HepG2 (cell line): Measurements from ENCODE around the gene PGM3. TPM values are rescaled to one million over a fixed set of nuclear protein-coding genes. Genes with fewer than 3 reads are reported as not detected.

Experiments
- ELF1 ChIP-seq: sonication (generic); formaldehyde crosslinking; IDR thresholded peaks from 2 replicates; pipeline ENCODE4 v1.4.0; 2020; ENCODE audit warnings: missing genetic modification reagents
- ETV5 ChIP-seq: IDR thresholded peaks from 2 replicates; pipeline ENCODE4 v1.6.1; 2018; ENCODE audit warnings: missing biosample characterization, missing genetic modification reagents, inconsistent platforms, borderline replicate concordance
- FIP1L1 ChIP-seq: fragments of 200-400 bp; formaldehyde crosslinking; IDR thresholded peaks from 2 replicates; pipeline ENCODE4 v1.6.1; 2018; ENCODE audit warnings: low read depth, mild to moderate bottlenecking, low read length, moderate library complexity, borderline replicate concordance; ENCODE audit not compliant: insufficient read depth
- FOSL1 ChIP-seq: sonication (generic); formaldehyde crosslinking; IDR thresholded peaks from 2 replicates; pipeline ENCODE4 v1.9.0; 2021; ENCODE audit warnings: missing genetic modification reagents, borderline replicate concordance
- GPN1 ChIP-seq: sonication (generic); formaldehyde crosslinking; IDR thresholded peaks from 2 replicates; pipeline ENCODE4 v1.5.1; 2020; ENCODE audit warnings: missing genetic modification reagents, borderline replicate concordance
- NCOA2 ChIP-seq: sonication (generic); formaldehyde crosslinking; IDR thresholded peaks from 2 replicates; pipeline ENCODE4 v1.8.0; 2022; ENCODE audit warnings: inconsistent platforms
- NFYC ChIP-seq: IDR thresholded peaks from 2 replicates; pipeline ENCODE4 v1.6.1; 2016; ENCODE audit warnings: missing genetic modification reagents, missing compliant biosample characterization
- PRPF4 ChIP-seq: fragments of 200-400 bp; formaldehyde crosslinking; IDR thresholded peaks from 2 replicates; pipeline ENCODE4 v1.6.1; 2016; ENCODE audit warnings: low read length, low read depth; ENCODE audit not compliant: poor library complexity, severe bottlenecking
- RBM22 ChIP-seq: fragments of 200-400 bp; formaldehyde crosslinking; optimal IDR thresholded peaks from 2 replicates; pipeline ENCODE3; 2017; ENCODE audit warnings: mild to moderate bottlenecking, low read length, moderate library complexity
- RFX3 ChIP-seq: IDR thresholded peaks from 2 replicates; pipeline ENCODE4 v1.6.1; 2016; ENCODE audit warnings: missing biosample characterization, missing genetic modification reagents
- YY1 ChIP-seq: IDR thresholded peaks from 2 replicates; pipeline ENCODE4 v1.6.1; 2011; ENCODE audit warnings: low read length, low read depth, moderate library complexity, mild to moderate bottlenecking; ENCODE audit not compliant: insufficient read depth, insufficient replicate concordance
- ZNF598 ChIP-seq: sonication (generic); formaldehyde crosslinking; IDR thresholded peaks from 2 replicates; pipeline ENCODE4 v1.5.1; 2020; ENCODE audit warnings: mild to moderate bottlenecking, missing genetic modification reagents, borderline replicate concordance
- ZSCAN21 ChIP-seq: sonication (generic); formaldehyde crosslinking; IDR thresholded peaks from 2 replicates; pipeline ENCODE4 v1.8.0; 2022; ENCODE audit warnings: mild to moderate bottlenecking, missing genetic modification reagents, moderate library complexity, borderline replicate concordance
- polyA plus RNA-seq, 8 experiments: library from polyadenylated mRNA; depleted of rRNA in 3 of 8; stranded (reverse) in 7 of 8; unstranded in 1 of 8; fragments of >200 nt; fragmentation: Illumina TruSeq in 4 of 8; extraction: Trizol in 4 of 8; gene quantifications; 2 replicates each; pipeline versions ENCODE4 v1.2.1 to v1.2.3, GENCODE V29; 2011 to 2016; ENCODE audit warnings: low read depth in 4 of 8, missing spikeins in 1 of 8, mixed read lengths in 1 of 8; ENCODE audit not compliant: insufficient read depth in 1 of 8
- total RNA-seq, 5 experiments: library from RNA; depleted of rRNA; stranded (reverse); fragments of >200 nt; fragmentation: Illumina TruSeq; extraction: Trizol; gene quantifications; 2 replicates each; pipeline ENCODE4 v1.2.3, GENCODE V29; 2016; ENCODE audit warnings: low read depth in 1 of 5
- TF ChIP-seq, protein P1 (sequence below): IDR thresholded peaks from 2 replicates; pipeline ENCODE4 v1.6.1; 2016; ENCODE audit warnings: low read depth
- TF ChIP-seq, protein P2 (sequence below): sonication (generic); formaldehyde crosslinking; IDR thresholded peaks from 2 replicates; pipeline ENCODE4 v1.8.1; 2022; ENCODE audit warnings: mild to moderate bottlenecking, missing genetic modification reagents
- TF ChIP-seq, protein P3 (sequence below): sonication (generic); formaldehyde crosslinking; IDR thresholded peaks from 2 replicates; pipeline ENCODE4 v1.8.0; 2022; ENCODE audit warnings: missing genetic modification reagents, mild to moderate bottlenecking, inconsistent platforms, borderline replicate concordance
- TF ChIP-seq, protein P4 (sequence below): sonication (generic); formaldehyde crosslinking; IDR thresholded peaks from 2 replicates; pipeline ENCODE4 v1.8.0; 2022; ENCODE audit warnings: missing genetic modification reagents, mild to moderate bottlenecking, moderate library complexity, borderline replicate concordance
- TF ChIP-seq, protein P5 (sequence below): sonication (generic); formaldehyde crosslinking; IDR thresholded peaks from 2 replicates; pipeline ENCODE4 v1.4.0; 2020; ENCODE audit warnings: low read depth, mild to moderate bottlenecking, missing genetic modification reagents

PGM3 gene
- total and polyA plus RNA-seq, 2 of the 13 experiments (the other 11 are each of a cell fraction or from before 2014, with no cell fraction given) = 72.5 to 163 TPM

DNA sequence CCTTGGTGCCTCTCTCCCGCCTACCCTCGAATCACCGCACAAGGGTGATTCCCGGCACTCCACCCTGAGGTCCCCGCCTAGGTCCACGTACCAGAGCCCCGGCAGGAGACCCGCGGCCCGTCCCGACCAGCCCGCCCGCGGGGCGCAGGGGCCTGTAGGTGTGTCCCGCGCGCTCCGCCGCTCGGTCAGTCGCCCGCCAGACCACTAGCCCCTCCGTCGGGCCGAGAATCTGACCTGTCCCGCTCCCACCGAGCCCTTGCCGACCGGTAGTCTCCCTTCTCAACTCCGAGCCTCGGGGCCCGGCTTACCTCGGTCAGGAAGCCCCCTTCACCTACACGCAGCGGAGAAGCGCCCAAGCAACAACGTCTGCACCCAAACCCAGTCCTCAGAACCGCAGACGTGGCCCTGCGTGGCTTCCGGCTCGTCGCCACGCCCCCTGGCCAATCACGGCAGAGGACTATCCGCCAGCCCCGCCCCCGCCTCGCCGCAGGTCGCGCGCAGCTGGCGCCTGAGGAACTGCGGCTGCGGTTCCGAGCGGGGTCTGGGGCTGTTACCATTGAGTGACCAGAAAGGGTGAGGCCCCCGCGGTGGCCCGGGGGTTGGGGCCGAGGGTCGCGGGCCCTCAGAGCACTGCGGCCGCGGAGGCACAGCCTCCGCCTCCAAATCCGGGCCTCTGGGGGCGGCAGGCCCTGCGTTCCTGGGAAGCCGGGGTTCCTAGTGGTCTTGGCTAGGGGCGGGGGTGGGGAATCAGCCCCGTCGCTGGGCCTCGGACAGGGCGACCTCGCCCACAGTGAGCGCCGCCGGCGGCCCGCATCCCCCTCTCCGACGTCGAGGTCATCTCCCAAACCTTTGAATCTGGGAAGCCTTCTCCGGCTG, at the start of gene PGM3, which contains the start of gene RWDD2A (continued):
- TF ChIP-seq FOSL1 (CRISPR knock-in tag) (no peak), FIP1L1 (no peak; the same call in 1 of the 2 replicates), ZNF598 (CRISPR knock-in tag) (peak; percentile 50; the same call in 1 of the 2 replicates), PRPF4 (no peak), ETV5 (CRISPR knock-in tag) (peak; percentile 73; the same call in 1 of the 2 replicates), ZSCAN21 (CRISPR knock-in tag) (no peak; the same call in 1 of the 2 replicates), YY1 (no peak), ELF1 (peak; percentile 86), GPN1 (CRISPR knock-in tag) (0 out of 2 replicates have a peak, but pooled peaks have one; percentile 22), NFYC (CRISPR knock-in tag) (peak; percentile 81), NCOA2 (CRISPR knock-in tag) (peak; percentile 59; the same call in 1 of the 2 replicates), RFX3 (CRISPR knock-in tag) (no peak), RBM22 (no peak)
- TF ChIP-seq, protein P1, sequence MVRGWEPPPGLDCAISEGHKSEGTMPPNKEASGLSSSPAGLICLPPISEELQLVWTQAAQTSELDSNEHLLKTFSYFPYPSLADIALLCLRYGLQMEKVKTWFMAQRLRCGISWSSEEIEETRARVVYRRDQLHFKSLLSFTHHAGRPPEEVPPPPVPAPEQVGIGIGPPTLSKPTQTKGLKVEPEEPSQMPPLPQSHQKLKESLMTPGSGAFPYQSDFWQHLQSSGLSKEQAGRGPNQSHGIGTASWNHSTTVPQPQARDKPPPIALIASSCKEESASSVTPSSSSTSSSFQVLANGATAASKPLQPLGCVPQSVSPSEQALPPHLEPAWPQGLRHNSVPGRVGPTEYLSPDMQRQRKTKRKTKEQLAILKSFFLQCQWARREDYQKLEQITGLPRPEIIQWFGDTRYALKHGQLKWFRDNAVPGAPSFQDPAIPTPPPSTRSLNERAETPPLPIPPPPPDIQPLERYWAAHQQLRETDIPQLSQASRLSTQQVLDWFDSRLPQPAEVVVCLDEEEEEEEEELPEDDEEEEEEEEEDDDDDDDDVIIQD (CRISPR knock-in tag) = no peak
- TF ChIP-seq, protein P2, sequence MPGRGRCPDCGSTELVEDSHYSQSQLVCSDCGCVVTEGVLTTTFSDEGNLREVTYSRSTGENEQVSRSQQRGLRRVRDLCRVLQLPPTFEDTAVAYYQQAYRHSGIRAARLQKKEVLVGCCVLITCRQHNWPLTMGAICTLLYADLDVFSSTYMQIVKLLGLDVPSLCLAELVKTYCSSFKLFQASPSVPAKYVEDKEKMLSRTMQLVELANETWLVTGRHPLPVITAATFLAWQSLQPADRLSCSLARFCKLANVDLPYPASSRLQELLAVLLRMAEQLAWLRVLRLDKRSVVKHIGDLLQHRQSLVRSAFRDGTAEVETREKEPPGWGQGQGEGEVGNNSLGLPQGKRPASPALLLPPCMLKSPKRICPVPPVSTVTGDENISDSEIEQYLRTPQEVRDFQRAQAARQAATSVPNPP (CRISPR knock-in tag) = no peak
- TF ChIP-seq, protein P3, sequence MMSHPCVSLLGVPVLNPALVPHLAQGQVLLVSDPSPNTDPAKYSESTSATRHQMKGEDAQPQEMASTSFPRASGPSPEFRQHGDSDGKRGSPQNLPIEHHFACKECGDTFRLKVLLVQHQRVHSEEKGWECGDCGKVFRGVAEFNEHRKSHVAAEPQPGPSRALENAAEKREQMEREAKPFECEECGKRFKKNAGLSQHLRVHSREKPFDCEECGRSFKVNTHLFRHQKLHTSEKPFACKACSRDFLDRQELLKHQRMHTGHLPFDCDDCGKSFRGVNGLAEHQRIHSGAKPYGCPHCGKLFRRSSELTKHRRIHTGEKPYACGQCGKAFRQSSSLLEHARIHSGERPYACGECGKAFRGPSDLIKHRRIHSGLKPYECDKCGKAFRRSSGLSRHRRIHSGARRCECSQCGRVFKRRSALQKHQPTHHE (CRISPR knock-in tag) = peak; percentile 90; the same call in 1 of the 2 replicates
- TF ChIP-seq, protein P4, sequence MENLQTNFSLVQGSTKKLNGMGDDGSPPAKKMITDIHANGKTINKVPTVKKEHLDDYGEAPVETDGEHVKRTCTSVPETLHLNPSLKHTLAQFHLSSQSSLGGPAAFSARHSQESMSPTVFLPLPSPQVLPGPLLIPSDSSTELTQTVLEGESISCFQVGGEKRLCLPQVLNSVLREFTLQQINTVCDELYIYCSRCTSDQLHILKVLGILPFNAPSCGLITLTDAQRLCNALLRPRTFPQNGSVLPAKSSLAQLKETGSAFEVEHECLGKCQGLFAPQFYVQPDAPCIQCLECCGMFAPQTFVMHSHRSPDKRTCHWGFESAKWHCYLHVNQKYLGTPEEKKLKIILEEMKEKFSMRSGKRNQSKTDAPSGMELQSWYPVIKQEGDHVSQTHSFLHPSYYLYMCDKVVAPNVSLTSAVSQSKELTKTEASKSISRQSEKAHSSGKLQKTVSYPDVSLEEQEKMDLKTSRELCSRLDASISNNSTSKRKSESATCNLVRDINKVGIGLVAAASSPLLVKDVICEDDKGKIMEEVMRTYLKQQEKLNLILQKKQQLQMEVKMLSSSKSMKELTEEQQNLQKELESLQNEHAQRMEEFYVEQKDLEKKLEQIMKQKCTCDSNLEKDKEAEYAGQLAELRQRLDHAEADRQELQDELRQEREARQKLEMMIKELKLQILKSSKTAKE (CRISPR knock-in tag) = 0 out of 2 replicates have a peak, but pooled peaks have one; percentile 51
- TF ChIP-seq, protein P5, sequence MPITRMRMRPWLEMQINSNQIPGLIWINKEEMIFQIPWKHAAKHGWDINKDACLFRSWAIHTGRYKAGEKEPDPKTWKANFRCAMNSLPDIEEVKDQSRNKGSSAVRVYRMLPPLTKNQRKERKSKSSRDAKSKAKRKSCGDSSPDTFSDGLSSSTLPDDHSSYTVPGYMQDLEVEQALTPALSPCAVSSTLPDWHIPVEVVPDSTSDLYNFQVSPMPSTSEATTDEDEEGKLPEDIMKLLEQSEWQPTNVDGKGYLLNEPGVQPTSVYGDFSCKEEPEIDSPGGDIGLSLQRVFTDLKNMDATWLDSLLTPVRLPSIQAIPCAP (CRISPR knock-in tag) = no peak
